HG03432 (cell line): ENCODE results near the gene ADAMTS9.

Experiments
- ATAC-seq: cut with Tn5 transposase; IDR thresholded peaks from one replicate; pipeline ENCODE4 v1.9.1; 2021; ENCODE audit warnings: mild to moderate bottlenecking, moderate library complexity; ENCODE audit not compliant: unreplicated experiment

ADAMTS9 gene

DNA sequence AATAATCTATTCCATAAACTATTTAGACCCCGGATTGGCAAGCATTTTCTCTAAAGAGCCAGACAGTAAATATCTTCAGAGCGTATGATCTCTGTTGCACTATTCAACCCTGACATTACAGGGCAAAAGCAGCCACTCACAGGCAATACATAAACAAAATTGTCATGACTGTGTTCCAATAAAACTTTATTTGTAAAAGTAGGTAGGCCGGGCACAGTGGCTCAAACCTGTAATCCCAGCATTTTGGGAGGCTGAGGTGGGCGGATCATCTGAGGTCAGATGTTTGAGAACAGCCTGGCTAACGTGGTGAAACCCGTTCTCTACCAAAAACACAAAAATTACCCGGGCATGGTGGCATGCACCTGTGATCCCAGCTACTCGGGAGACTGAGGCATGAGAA is 66.5 kb downstream of the ADAMTS9 start:
- ATAC-seq = no peak

DNA sequence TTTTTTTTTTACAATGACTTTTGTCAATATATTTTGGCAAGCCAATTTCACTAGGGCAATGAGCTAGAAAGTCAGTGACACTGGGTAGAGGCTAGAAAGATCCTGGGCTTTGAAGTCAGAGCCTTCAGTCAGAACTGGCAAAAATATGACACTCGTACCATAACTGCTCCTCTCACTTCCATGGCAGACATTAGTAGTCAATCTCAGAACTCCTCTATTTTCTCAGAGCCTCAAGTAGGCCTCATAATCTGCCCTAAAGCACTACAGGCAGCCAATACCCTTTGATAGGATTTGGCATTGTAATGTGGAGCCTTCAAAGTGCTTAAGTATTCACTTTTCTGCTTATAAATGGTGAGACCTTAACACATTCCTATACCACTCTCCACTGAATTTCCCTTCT is 67.8 kb downstream of the ADAMTS9 start:
- no peak for ATAC-seq

- ATAC-seq = no peak
Measured at GRCh38 chr3:64619216-64619615, 68.6 kb downstream of the ADAMTS9 start.

GRCh38 chr3:64617610-64618009 is 70.2 kb downstream of the ADAMTS9 start:
- ATAC-seq = no peak

- ATAC-seq = no peak
Measured at GRCh38 chr3:64616953-64617352, 70.8 kb downstream of the ADAMTS9 start.

- no peak for ATAC-seq
Measured at GRCh38 chr3:64612916-64613526, 74.8 kb downstream of the ADAMTS9 start.

DNA sequence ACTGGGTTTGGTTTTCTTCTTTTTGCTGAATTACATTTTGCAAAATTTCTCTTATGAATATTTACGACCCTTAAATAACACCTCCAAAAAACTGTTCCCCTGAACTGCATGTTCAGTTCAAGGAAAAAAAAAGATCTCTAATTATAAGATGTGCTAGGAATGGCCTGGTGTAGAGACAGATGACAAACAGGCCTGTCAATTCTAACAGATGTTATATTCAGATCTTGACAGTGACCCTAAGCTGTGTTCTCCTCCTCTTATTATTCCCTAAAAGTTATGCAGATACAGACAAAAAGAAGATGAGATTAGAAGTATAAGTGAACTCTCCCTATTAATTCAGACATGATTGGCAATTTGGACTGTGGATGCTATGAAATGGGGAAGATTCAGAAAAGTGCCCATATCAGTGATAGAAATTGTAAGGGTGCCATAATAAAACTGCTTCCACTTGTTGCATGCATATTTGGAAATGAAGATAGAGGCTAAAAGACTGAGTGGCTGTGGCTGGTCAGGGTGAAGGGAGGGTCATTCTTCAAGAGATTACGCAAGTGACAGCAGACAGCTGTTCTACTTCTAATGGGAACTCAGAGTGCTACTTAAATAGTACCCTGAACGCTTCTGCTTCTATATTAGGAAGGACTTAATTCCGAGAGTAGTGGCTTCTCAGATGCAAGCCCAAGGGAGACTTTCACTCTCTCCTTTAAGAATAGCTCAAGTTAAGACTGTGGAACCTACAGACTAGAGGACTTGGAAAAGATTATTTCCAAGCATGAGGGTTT is 75.5 kb downstream of the ADAMTS9 start:
- peak; percentile 48 for ATAC-seq

- ATAC-seq = no peak
Measured at GRCh38 chr3:64608741-64609140, 79.1 kb downstream of the ADAMTS9 start.

DNA sequence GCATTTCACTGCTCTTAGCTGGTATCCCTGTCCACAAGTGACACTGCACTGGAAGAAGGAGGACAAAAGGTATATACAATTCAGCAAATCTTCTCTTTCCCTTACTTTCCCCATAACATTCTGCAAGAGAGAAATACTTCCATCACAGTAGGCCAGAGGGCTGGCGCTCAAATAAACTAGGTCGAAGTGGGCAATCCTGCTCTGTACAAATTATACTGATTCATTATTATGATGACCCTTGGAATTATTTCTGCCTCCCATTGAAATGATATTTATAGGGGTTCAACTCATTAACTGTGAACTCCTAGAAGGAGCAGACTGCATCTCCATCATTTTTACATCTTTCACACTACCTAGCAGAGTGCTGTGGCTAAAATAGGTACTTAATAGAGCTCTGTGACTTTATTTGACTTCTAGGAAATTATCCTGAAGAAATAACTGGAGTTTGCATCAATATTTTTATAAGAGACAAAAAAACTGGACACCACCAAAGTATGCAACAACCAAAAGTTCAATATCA is 80.7 kb downstream of the ADAMTS9 start:
- no peak for ATAC-seq

- no peak for ATAC-seq
Measured at GRCh38 chr3:64604313-64604712, 83.5 kb downstream of the ADAMTS9 start.

GRCh38 chr3:64601824-64602223 is 86.0 kb downstream of the ADAMTS9 start:
- no peak for ATAC-seq

- ATAC-seq = no peak
Measured at GRCh38 chr3:64600246-64600950, 87.4 kb downstream of the ADAMTS9 start.

- no peak for ATAC-seq
Measured at GRCh38 chr3:64599651-64600050, 88.1 kb downstream of the ADAMTS9 start.

- ATAC-seq = no peak
Measured at GRCh38 chr3:64595253-64595694, 92.5 kb downstream of the ADAMTS9 start.

DNA sequence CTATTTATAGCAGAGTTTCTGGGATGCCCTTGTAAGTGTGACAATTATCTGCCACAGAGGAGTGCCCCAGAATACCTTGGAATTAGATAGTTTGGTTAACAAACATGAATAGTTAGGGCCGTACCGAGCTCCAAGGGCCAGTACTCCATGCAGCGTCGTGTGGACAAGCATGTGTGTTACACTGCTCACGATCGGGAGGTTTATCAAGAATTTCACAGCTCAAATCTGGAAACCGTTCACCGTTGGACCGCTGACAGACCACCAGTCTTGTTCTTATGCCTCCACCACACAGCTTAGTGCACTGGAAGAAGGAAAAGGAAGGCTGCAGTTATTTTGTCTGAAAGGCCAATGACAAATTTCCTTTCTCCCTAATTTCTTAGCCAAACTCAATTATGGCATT is 93.7 kb downstream of the ADAMTS9 start:
- no peak for ATAC-seq

GRCh38 chr3:64593350-64593749 is 94.5 kb downstream of the ADAMTS9 start:
- ATAC-seq = no peak

- no peak for ATAC-seq
Measured at GRCh38 chr3:64591615-64592014, 96.2 kb downstream of the ADAMTS9 start.

- ATAC-seq = no peak
Measured at GRCh38 chr3:64588380-64588779, 99.4 kb downstream of the ADAMTS9 start.

DNA sequence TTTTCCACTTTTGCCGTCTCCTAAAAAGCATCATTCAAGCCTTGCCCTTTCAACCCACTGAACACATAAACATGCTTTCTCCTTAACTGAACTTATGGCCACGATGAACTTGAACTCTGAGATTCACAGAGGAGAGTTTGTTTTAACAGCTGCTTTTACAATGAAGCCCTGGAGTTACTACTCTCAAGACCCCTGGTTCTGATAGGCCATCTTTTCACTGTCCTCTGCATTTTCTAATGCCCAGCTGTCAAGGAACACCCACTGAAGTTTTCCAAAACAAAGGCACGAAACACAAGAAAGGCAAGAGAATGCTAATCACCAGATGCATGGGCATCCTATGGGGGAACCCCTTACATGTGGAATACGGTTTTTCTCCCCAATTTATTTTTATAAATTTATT is 100.8 kb downstream of the ADAMTS9 start:
- no peak for ATAC-seq

DNA sequence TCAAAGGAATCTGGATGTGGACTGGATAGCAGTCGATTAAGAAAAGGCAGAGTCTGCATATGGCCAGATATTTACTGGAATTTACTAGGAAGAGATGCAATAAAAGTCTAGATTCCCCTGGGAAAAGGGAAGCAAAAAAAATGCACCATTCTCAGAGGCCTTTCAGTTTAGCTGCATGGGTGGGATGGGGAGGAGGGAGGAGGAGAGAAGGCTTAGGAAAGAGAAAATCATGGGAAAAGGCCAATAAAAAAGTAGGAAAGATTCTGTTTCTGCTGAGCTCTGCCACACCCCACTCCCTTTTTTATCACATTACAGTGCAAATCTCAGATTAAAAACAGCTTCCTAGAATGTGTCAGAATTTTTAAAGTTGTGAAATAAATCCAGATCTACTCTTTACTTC is 103.6 kb downstream of the ADAMTS9 start:
- ATAC-seq = no peak

DNA sequence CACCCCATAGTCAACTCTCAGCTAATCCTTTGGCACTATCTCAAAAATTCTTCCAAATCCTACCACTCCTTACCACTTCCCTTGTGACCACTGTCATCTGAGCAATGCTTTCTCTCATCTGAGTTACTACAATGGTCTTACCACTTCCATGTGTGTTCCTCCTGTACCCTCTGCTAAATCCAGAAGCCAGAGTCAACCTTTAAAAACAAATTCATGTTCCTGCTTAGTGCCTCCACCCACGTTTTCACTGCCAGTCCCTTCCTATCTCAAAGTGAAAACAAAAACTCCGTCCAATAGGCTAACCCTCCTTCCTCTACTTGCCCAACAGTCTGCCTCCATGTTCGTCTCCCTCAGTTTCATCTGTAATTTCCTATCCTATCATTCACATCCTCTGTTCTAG is 109.0 kb downstream of the ADAMTS9 start:
- ATAC-seq = no peak
